ENCODE results near the gene GPC5.

DNA sequence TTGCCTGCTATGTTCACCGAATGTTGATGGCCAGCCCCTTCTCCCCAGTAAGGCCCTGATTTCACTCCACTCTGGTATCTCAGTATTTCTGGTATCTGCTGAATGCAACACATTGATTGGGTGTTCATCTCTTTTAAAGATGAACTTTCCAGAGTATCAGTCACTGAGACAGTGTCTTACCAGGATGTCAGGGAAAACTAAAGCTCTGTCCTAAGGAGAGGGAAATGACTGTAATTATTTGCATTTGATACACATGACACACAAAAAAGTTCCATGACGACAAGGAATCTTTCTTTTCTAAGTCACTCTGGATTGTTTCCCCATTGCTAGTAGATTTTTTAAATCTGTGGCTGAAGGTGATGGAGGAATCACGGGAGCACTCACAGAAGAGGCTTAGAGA, 2.2 kb downstream of the GPC5 start:
- TF ChIP-seq CHD1 (IDR thresholded peaks at IDR 0.05; ENCODE audit: low read depth, low read length), result no peak
- TF ChIP-seq, protein P1, sequence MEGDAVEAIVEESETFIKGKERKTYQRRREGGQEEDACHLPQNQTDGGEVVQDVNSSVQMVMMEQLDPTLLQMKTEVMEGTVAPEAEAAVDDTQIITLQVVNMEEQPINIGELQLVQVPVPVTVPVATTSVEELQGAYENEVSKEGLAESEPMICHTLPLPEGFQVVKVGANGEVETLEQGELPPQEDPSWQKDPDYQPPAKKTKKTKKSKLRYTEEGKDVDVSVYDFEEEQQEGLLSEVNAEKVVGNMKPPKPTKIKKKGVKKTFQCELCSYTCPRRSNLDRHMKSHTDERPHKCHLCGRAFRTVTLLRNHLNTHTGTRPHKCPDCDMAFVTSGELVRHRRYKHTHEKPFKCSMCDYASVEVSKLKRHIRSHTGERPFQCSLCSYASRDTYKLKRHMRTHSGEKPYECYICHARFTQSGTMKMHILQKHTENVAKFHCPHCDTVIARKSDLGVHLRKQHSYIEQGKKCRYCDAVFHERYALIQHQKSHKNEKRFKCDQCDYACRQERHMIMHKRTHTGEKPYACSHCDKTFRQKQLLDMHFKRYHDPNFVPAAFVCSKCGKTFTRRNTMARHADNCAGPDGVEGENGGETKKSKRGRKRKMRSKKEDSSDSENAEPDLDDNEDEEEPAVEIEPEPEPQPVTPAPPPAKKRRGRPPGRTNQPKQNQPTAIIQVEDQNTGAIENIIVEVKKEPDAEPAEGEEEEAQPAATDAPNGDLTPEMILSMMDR (IDR thresholded peaks at IDR 0.05; ENCODE audit: control extremely low read depth in 1 of 3, insufficient read depth in 1 of 3, low read depth in 1 of 3, low read length in 3 of 3), result no peak
- no peak for TF ChIP-seq JUN (IDR thresholded peaks at IDR 0.05; ENCODE audit: low read depth, low read length)
- TF ChIP-seq EP300 (IDR thresholded peaks at IDR 0.05; ENCODE audit: borderline replicate concordance in 1 of 2, low read depth in 2 of 2, low read length in 2 of 2), result no peak
- no peak for TF ChIP-seq EZH2 (IDR thresholded peaks at IDR 0.05; ENCODE audit: low read depth, low read length, severe bottlenecking)
- TF ChIP-seq RAD21 (IDR thresholded peaks at IDR 0.05 in 1 of 2, conservative IDR thresholded peaks at IDR 0.05 in 1 of 2; ENCODE audit: low read depth in 2 of 2, low read length in 2 of 2), result no peak
- no peak for TF ChIP-seq SIN3A (conservative IDR thresholded peaks at IDR 0.05 in 1 of 2, IDR thresholded peaks at IDR 0.05 in 1 of 2; ENCODE audit: low read depth in 1 of 2, low read length in 2 of 2)
- no peak for TF ChIP-seq TAF1 (IDR thresholded peaks at IDR 0.05; ENCODE audit: low read depth, low read length)
- TF ChIP-seq POLR2A (IDR thresholded peaks at IDR 0.05; ENCODE audit: control extremely low read depth in 1 of 2, low read depth in 2 of 2, low read length in 2 of 2), result no peak

Data from H1 (cell line).